OCI-LY7 (cell line): ENCODE measurements around the gene RHOXF2. TPM values are rescaled to one million over a fixed set of nuclear protein-coding genes. Genes with fewer than 3 reads are reported as not detected.

Experiments used
- BruUV-seq: library from RNA; stranded (reverse); fragments of 400-500 nt; replicated peaks from 2 replicates; lab custom pipeline; 2021; lab: Mats Ljungman, UMichigan
- CTCF ChIA-PET: fragments of 300-600 bp; sonication (Branson Sonifier 250); formaldehyde crosslinking; loops from one replicate; lab custom pipeline; 2022; ENCODE audit warnings: antibody characterized with exemption; ENCODE audit not compliant: unreplicated experiment; lab: Charles Lee
- POLR2A ChIA-PET: fragments of 300-600 bp; sonication (Branson Sonifier 250); formaldehyde crosslinking; loops from one replicate; lab custom pipeline; 2022; ENCODE audit warnings: antibody characterized with exemption; lab: Charles Lee
- DNase-seq: peaks from one replicate; pipeline ENCODE4 v3.0.0-alpha.2; 2015; ENCODE audit warnings: low spot score
- H2AFZ ChIP-seq: fragments of 200-600 bp; sonication (generic), shearing (Covaris generic); 2 replicates; pipeline ENCODE4 v1.6.1; 2014; ENCODE audit warnings: mild to moderate bottlenecking, antibody characterized with exemption, low read length, moderate library complexity
- H3K27ac ChIP-seq: fragments of 200-600 bp; sonication (generic); 2 replicates; pipeline ENCODE4 v1.5.1; 2014; ENCODE audit warnings: mixed run types, low read depth, mild to moderate bottlenecking, moderate library complexity, low read length, inconsistent platforms; ENCODE audit not compliant: poor library complexity, severe bottlenecking
- H3K36me3 ChIP-seq: fragments of 200-600 bp; sonication (generic); 2 replicates; pipeline ENCODE4 v1.6.1; 2014; ENCODE audit warnings: mild to moderate bottlenecking, antibody characterized with exemption, low read length, moderate library complexity, mixed read lengths; ENCODE audit not compliant: insufficient read depth
- H3K4me1 ChIP-seq: fragments of 200-600 bp; sonication (generic); 2 replicates; pipeline ENCODE4 v1.5.1; 2014; ENCODE audit warnings: mild to moderate bottlenecking, low read length; ENCODE audit not compliant: insufficient read depth, poor library complexity, severe bottlenecking
- H3K4me2 ChIP-seq: fragments of 200-600 bp; sonication (generic); 2 replicates; pipeline ENCODE4 v1.6.1; 2014; ENCODE audit warnings: mild to moderate bottlenecking, low read length
- H3K4me3 ChIP-seq: fragments of 200-600 bp; sonication (generic); 2 replicates; pipeline ENCODE4 v1.5.1; 2014; ENCODE audit warnings: mild to moderate bottlenecking, low read depth, low read length; ENCODE audit not compliant: poor library complexity, severe bottlenecking
- H3K79me2 ChIP-seq: fragments of 200-600 bp; sonication (generic); 2 replicates; pipeline ENCODE4 v1.6.1; 2016; ENCODE audit warnings: low read depth, mild to moderate bottlenecking, low read length, moderate library complexity, mixed read lengths; ENCODE audit not compliant: insufficient read depth
- H3K9me2 ChIP-seq: fragments of 200-600 bp; sonication (generic); 2 replicates; pipeline ENCODE4 v1.6.1; 2016; ENCODE audit warnings: mild to moderate bottlenecking, low read length, mixed read lengths; ENCODE audit not compliant: insufficient read depth
- H3K9me3 ChIP-seq: fragments of 200-600 bp; sonication (generic); 2 replicates; pipeline ENCODE4 v1.6.1; 2014; ENCODE audit warnings: mild to moderate bottlenecking, mixed run types, low read length, mixed read lengths
- H4K20me1 ChIP-seq: fragments of 200-600 bp; sonication (generic); 2 replicates; pipeline ENCODE4 v1.6.1; 2014; ENCODE audit warnings: mild to moderate bottlenecking, antibody characterized with exemption, low read length, moderate library complexity, mixed read lengths; ENCODE audit not compliant: insufficient read depth
- CTCF ChIP-seq: fragments of 200-600 bp; sonication (generic); conservative IDR thresholded peaks from 2 replicates; pipeline ENCODE4 v1.5.1; 2014; ENCODE audit warnings: mild to moderate bottlenecking, antibody characterized with exemption, low read length, moderate library complexity, mixed read lengths
- EZH2phosphoT487 ChIP-seq: fragments of 200-600 bp; sonication (generic); IDR thresholded peaks from 2 replicates; pipeline ENCODE4 v1.6.1; 2018; ENCODE audit warnings: low read depth, borderline replicate concordance, mild to moderate bottlenecking, mixed run types, antibody characterized with exemption, low read length, moderate library complexity, mixed read lengths
- intact Hi-C: fragments of 100-400 bp; cut with micrococcal nuclease; formaldehyde crosslinking; loops from one replicate; pipeline ENCODE4 v1.10.0; 2022; ENCODE audit not compliant: unreplicated experiment
- total RNA-seq, 2 experiments: library from RNA; depleted of rRNA in 1 of 2; stranded (reverse); fragments of >200 nt in 1 of 2; shearing (Covaris generic) in 1 of 2; gene quantifications; 2 replicates each; pipeline ENCODE4 v1.2.3, GENCODE V29; 2014 to 2022

Gene RHOXF2
- total RNA-seq, 2 experiments from 2014 or later = not detected

DNA sequence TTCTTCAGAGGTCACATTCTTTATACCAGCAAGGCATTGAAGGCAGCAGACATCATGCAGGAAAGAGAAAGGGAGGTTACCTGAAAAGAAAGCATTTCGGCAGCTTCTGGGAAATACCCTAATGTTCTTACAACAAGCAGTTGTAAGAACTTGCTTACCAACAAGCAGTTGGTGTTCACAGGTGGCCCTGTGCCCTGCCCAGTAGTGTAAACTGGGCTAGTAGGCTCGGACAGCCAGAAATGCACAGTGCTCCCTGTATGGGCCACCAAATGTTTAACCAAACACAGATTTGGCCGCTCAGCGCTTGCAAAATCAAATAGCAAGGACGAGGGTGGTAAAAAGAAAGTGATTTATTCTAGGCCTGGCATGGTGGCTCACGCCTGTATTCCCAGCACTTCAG is 22.3 kb upstream of the RHOXF2 start:
- Histone ChIP-seq H3K9me2 (no peaks in the 10 kb centered on the region), H3K79me2 (no peaks in the 10 kb centered on the region), H3K9me3 (no peaks in the 10 kb centered on the region), H3K36me3 (no peaks in the 10 kb centered on the region), H2AFZ (no peak overlapping the region), H4K20me1 (no peaks in the 10 kb centered on the region), H3K27ac (no peak overlapping the region), H3K4me3 (no peak overlapping the region), H3K4me2 (no peak overlapping the region), H3K4me1 (no peaks in the 10 kb centered on the region)
- TF ChIP-seq EZH2phosphoT487 (no peak), CTCF (no peak)
- ChIA-PET POLR2A (no interaction called here), CTCF (no interaction called here)
- no peak for DNase-seq
- BruUV-seq = no TSS peak
- intact Hi-C loops = no loop called here

DNA sequence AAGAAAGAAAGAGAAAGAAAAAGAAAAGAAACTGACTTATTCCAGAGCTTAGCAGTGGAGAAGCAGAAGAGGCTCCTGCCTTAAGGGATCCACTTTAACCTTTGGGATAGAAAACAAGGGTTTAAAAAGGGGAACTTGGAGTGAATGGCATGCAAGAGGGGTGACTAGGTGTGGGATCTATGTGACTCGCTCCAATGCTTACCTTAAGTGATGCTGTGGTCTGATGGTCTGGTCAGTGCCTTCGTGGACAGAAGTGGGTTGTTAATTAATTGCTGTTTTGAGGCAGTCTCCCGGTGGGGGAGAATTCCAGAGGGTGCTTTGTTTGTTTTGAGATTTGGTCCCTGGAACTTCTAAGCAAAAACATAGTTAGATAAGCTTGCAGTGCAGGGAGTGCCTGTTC is 21.6 kb upstream of the RHOXF2 start:
- ChIA-PET CTCF (no interaction called here), POLR2A (no interaction called here)
- H4K20me1 ChIP-seq = no peaks in the 10 kb centered on the region
- no peak for DNase-seq
- H3K4me3 ChIP-seq = no peak overlapping the region
- no peak overlapping the region for H3K27ac ChIP-seq
- no peaks in the 10 kb centered on the region for H3K4me1 ChIP-seq
- TF ChIP-seq CTCF (no peak), EZH2phosphoT487 (no peak)
- no peak overlapping the region for H2AFZ ChIP-seq
- no peaks in the 10 kb centered on the region for H3K9me3 ChIP-seq
- no peaks in the 10 kb centered on the region for H3K9me2 ChIP-seq
- no peaks in the 10 kb centered on the region for H3K36me3 ChIP-seq
- no peaks in the 10 kb centered on the region for H3K79me2 ChIP-seq
- H3K4me2 ChIP-seq = no peak overlapping the region
- BruUV-seq = no TSS peak
- intact Hi-C loops = no loop called here

DNA sequence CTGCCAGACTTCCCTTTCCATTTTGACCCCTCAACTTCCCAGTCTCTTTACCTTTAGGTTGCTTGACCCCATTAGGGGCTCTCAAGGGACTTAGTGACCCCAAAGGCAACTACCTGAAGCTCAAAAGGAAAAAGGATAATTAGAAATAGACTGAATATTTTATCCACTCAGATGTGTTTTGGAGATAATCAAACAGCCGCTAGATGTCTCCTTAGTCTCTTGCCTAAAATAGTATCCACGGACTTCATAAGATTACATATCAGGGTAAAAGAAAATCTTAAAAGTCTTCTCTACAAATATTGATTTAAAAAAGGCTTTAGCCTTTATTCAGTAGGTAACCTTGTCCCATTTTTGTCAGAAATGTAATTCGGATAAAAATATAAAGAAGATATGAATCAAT is 21.0 kb upstream of the RHOXF2 start:
- H3K27ac ChIP-seq = no peak overlapping the region
- no peaks in the 10 kb centered on the region for H3K9me2 ChIP-seq
- H4K20me1 ChIP-seq = no peaks in the 10 kb centered on the region
- H3K4me2 ChIP-seq = no peak overlapping the region
- no peak overlapping the region for H2AFZ ChIP-seq
- intact Hi-C loops = no loop called here
- no peaks in the 10 kb centered on the region for H3K9me3 ChIP-seq
- H3K4me3 ChIP-seq = no peak overlapping the region
- DNase-seq = no peak
- no peaks in the 10 kb centered on the region for H3K4me1 ChIP-seq
- H3K36me3 ChIP-seq = no peaks in the 10 kb centered on the region
- ChIA-PET POLR2A (interaction anchor here (0.6 kb wide), 2 partner anchors 29 to 861 kb away, joined by 3 to 4 read pairs; no protein-coding TSS in a partner anchor), CTCF (no interaction called here)
- no peak for TF ChIP-seq CTCF
- no peak for TF ChIP-seq EZH2phosphoT487
- no TSS peak for BruUV-seq
- H3K79me2 ChIP-seq = no peaks in the 10 kb centered on the region
